Measurements from ENCODE around the gene DPEP1.

DNA sequence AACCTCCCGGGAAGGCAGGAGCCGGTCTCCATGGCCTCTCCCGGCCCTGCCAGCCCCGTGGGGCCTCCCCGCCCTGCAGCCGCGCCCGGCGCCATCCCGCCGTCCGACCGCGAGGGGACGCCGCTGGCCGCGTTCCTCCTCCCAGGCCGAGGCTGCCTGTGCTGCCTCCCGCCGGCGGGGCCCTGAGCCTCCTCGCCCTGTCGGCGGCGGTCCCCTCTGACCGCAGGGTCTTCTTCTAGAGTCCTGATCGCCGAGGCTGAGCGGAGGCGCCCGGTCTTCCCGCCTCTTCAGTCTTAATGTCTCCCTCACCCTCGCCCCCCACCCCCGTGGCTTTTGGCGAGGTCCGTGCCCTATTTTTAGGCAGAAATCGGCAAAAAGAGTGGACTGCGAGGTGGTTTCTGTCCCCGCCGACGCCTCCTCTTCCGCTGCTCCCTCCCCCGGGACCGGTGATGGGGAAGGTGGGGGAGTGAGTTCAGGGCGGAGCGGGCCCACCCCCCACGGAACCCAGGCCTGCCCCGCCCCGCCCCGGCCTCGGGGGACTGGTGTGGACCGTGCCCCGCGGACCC, 38.7 kb upstream of the DPEP1 start:
- TF ChIP-seq EZH2 (IDR thresholded peaks at IDR 0.05; ENCODE audit: borderline replicate concordance, insufficient read depth, low read depth, low read length, poor library complexity, severe bottlenecking) (no peak), CTCF (IDR thresholded peaks at IDR 0.05) (peak; percentile 59)
